ENCODE measurements around the gene VSTM2L.
A peak's percentile ranks its signal among the peaks of the same experiment; 100 is the strongest.

The VSTM2L gene

GRCh38 chr20:37878835-37879599 is 23.9 kb upstream of the VSTM2L start:
- no peak for DNase-seq

- no peak for DNase-seq
Measured at GRCh38 chr20:37879843-37880242, 23.1 kb upstream of the VSTM2L start.

GRCh38 chr20:37880726-37881591 is 22.0 kb upstream of the VSTM2L start:
- peak; percentile 16 for DNase-seq

DNA sequence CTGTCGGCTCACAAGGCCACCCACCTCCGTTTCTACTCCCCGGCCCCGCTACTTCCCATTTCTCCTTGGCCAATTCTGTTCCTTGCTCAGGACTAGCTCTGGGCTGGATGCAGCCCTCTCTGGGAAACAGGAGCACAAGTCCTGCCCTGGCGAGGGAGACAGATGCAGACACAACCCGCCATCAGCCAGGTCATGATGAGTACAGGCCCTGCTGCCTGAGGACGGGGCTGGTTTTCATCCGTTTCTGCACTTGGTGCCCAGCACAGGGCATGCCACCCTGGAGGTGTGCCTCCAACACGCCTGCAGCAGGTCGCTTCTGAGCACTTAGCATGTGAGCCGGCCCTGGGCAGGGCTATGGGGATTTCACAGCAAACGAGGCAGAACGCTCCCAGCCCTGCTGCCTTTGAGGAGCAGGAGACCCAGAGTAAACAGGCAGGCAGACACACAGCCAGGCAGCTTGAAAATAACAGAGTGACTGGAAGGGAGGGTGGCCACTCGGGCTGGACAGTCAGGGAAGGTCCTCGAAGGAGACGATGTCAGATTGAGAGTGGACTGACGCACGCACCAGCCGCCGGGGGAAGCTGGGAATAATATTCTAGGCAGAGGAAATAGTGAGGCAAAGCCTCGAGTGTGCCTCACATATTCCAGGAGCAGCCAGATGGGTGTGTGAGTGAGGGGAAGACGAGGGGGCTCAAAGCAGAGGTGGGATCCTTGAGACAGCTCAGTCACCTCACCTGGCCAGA is 21.2 kb upstream of the VSTM2L start:
- DNase-seq, result no peak

DNA sequence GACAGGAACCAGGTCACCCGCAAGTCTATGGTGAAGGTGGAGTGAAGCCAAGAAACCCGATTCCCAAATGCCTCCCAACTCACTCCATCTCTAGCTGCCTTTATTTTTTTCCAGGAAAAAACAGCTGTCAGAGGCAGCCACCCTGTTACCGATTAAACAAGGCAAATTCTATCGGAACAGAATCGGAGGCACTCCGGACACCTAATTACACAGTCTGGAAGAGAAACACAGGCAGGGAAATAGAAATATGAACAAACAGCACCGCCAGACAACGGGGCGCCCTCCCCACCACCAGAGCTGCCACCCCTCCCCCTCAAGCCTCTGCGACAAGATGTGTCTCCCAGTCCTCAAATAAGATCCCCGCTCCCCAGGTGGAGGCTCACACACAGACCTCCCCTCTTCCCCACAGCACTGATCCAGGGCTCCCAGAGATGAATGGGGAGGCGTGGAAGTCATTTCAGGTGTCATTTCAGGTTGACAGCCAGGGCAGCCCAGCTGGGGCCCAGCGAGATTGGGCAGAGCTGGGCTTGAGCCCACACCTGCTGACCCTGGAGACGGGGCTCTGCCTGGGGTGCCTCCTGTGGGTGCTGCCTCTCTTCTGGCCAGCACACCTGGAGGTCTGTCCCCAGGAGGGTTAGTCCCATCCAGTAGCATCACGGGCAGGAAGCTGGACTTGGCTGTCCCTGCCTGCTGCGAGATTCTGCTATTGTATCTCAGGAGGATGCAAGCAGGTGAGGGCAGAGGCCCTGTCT is 19.8 kb upstream of the VSTM2L start:
- no peak for DNase-seq

DNA sequence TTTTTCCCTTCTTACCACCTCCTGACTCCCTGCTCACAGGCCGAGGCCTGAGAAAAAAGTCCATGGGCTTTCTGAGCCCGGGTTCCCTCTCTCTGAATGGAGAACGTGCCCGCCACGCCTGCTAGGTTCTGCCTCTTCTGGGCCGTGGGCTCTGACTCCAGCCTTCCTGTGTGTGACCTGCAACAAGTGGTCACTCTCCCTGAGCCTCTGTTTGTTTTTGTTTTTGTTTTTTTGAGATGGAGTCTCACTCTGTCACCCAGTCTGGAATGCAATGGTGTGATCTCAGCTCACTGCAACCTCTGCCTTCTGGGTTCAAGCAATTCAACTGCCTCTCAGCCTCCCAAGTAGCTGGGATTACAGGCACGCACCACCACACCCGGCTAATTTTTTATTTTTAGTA is 17.9 kb upstream of the VSTM2L start:
- no peak for DNase-seq

GRCh38 chr20:37885593-37886503 is 17.1 kb upstream of the VSTM2L start:
- DNase-seq, result no peak

DNA sequence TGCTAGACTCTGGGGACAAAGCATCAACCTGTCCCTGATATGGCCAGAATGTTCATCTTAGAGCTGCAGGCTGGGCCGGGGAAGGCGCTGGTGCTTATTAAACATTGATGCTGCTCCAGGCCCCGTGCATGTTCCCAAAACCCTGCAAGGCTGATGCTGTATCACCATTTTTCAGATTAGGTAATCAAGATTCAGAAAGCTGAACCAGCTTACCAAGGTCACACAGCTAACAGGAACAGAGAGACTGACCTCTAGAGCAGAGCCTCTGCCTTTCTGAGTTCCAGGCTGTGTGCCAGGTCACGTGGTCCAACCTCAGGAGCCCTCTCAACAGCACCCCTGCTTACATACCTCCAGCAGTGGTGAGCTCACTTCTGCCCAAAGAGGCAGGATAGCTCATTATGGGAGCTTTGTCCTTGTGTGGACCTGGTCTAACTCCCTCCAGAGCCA is 16.1 kb upstream of the VSTM2L start:
- no peak for DNase-seq

- no peak for DNase-seq
Measured at GRCh38 chr20:37888641-37889040, 14.3 kb upstream of the VSTM2L start.

GRCh38 chr20:37890108-37890507 is 12.8 kb upstream of the VSTM2L start:
- no peak for DNase-seq

GRCh38 chr20:37890643-37891042 is 12.3 kb upstream of the VSTM2L start:
- no peak for DNase-seq

GRCh38 chr20:37892001-37892400 is 10.9 kb upstream of the VSTM2L start:
- DNase-seq, result no peak

DNA sequence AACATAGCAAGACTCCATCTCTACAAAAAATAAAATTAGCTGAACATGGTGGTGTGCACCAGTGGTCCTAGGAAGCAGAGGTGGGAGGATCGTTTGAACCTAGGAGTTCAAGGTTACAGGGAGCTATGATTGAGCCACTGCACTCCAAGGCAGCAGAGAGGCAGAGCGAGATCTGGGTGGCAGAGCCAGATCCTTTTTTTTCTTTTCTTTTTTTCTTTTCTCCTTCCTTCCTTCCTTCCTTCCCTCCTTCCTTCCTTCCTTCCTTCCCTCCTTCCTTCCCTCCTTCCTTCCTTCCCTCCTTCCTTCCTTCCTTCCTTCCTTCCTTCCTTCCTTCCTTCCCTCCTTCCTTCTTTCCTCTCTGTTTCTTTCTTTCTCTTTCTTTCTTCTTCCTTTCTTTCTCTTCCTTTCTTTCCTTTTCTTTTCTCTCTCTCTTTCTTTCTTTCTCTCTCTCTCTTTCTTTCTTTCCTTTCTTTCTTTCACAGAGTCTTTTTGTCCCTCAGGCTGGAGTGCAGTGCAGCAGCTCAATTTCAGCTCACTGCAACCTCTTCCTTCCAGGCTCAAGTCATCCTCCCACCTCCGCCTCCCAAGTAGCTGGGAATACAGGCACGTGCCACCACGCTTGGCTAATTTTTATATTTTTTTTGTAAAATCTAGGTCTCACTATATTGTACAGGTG is 9.2 kb upstream of the VSTM2L start:
- DNase-seq, result no peak

DNA sequence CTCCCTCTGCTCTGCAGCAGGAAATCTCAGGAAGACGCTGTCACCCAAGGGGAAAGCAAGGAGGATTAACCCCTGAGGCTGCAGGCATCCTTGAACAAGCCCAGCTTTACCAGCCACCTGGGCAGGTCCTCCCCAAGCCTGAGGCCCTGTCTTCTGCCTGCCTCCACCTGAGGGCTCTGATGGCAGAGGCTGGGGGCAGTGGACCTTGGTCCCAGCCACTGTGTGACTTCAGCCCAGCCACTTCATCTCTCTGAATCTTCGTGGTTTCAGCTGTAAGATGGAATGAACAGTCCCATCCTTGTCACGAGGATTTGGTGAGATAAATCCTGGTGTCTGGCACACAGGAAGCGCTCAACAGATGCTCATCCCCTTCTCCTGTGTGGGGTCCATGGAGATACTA is 8.5 kb upstream of the VSTM2L start:
- no peak for DNase-seq

GRCh38 chr20:37895166-37895565 is 7.8 kb upstream of the VSTM2L start:
- DNase-seq, result no peak

DNA sequence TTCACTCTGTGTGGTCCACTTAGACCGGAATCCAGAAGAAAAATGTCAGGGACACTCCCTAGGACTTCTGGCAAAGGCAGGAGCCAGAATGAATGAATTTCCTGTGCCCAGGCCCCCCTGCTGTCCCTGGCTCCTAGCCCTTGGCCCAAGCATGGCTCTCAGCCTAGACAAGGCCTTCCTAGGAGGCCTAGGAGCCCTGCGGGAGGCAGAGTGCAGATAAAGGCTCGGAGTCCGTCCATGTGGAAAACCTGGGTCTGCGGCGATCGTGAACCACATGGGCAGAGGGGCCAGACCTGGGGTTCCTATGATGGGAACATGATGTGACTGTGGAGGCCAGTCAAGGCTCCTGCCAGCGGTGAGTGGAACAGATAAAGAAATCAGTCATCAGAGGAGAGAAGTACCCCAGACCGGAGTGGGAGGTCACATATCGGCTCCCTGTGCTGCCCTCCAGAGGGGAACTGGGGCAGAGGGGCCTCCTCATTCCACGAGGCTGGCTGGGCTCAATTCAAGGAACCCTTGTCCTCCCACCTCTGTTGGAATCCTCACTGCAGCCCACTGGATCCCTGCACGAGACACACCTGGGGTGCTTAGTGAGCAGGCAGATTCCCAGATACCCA is 5.9 kb upstream of the VSTM2L start:
- no peak for DNase-seq

DNA sequence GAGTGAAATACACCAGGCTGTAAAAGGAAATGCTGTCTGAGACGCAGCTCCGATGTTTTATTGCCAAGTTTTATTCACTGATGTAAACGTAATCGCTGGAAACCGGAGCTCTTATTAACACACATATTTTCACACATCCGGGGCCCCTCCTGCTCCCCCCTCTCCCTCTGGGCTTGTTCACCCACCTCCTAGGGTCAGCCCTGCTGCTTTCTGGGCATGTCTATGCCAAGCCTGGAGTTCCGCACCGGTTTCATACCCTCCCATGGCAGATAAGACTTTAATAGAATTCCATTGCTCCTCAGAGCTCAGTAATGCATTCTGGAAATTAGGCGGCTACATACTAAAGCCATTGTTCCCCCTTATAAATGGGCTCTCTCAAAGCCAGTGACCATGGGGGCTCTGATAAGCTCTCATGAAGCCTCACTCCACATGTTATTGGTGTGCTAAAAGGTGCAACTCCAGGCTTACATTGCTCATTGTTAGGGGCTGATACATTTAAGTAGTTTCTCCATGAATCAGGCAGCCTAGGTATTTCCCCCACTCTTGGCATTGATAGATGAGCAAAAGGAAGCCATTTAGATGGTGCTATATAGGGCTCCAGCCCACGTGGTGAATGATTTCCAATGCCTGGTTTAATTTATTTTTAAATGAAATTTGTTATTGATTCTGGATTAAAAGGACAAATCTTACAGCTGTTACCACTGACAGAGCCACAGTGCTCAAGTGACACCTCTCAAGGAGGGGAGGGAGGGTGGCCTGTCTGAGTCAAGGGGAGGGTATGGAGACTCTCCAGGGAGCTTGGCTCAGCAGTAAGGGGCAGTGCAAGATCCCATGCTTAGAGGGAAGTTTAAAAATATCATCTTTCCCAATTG is 4.5 kb upstream of the VSTM2L start:
- DNase-seq, result no peak

GRCh38 chr20:37899105-37900045 is 3.6 kb upstream of the VSTM2L start:
- no peak for DNase-seq

All from NCI-H1436 (cell line).